ENCODE data around the gene ST6GALNAC5.

Gene ST6GALNAC5

DNA sequence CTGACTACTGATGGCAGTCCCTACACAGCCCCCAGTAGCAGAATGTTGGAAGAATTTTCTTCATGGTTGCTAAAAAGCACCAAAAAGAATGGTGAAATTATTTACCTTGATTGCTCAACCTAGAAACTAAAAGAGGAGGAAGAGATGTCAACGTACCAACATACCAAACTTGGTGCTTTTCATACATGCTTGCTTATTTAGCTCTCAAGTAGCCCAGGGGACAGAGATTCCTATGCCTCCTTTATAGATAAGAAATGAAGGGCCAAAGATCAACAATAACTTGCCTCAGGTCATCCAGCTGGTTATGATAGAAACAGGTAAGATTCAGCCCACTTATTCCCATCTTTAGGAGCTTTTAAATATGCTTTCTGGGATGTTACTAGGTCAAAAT is 181.3 kb downstream of the ST6GALNAC5 start:
- DNase-seq = no peak

DNA sequence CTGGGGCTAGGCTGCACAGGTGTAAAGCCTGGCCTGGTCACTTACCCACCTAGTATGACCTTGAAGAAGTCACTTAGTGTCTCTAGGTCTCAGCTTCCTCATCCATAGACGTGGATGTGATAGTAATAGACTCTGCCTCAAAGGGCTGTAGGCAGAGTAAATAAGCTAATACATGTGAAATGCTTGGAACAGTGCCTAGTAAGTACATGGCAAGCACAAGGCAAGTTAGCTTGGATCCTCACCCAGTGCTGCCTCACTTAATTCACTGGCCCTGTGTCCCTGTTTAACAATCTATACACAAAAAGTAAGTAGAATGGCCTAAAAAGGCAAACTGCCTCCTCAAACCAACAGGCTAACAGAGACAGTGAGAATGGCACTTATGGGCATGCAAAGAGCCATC is 184.1 kb downstream of the ST6GALNAC5 start:
- DNase-seq = no peak

DNA sequence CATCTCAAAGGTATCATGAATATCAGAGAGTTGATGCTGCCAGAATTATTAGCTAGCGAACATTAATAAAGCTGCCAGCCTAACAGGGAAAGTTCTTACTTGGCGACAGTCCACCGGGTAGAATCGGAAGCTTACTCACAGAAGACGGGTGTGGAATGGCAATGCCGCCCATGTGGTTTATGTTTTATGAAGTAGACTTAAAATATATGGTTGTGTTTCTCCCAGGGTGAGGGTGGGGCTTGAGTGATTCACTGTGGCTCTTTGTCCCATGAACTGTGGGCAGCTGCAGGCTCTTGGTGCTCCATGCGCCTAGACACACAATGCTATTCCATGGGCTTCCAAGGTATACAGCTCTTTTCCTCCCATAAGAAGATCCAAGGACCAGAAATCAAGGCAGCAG is 189.2 kb downstream of the ST6GALNAC5 start:
- no peak for DNase-seq

DNA sequence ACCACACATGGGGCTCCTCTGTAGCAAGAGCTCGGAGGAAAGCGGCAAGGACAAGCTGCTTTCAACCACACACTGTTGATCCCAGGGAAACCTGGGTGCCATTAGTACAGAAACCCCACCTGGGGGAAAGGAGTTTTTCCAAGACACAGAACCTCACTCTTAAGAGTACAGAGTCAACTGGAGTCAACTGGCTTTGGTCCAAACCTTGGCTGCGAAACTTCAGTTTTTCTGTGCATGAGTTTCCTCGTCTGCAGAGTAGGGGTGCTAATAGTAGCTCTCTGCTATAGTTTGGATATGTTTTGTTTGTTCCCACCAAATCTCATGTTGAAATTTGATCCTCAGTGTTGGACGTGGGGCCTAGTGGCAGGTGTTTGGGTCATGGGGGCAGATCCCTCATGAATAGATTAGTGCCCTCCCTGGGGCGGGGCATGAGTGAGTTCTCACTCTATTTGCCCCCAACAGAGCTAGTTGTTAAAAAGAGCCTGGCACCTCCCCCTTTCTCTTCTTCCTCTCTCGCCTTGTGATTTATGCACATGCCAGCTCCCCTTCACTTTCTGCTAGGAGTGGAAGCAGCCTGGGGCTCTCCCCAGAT is 190.8 kb downstream of the ST6GALNAC5 start:
- no peak for DNase-seq

DNA sequence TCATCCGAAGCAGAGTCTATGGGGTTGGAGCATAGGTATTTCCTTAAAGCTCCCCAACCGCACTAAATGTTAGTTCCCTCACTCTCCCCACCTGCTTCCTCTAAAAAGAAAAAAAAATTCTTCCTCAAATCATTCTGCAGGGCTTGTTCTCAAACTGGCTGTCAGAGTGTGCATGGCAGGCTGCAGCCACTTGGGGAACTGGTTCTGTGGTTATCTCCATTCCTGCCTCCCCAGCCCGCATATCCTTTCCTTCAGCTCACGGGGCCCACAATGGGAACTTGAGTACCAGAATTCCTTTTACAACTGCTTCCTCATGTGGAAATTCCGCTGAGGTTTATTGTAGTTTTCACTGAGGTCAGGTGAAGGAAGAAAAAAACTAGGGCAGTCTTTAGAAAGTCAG is 192.7 kb downstream of the ST6GALNAC5 start:
- peak; percentile 3 for DNase-seq

DNA sequence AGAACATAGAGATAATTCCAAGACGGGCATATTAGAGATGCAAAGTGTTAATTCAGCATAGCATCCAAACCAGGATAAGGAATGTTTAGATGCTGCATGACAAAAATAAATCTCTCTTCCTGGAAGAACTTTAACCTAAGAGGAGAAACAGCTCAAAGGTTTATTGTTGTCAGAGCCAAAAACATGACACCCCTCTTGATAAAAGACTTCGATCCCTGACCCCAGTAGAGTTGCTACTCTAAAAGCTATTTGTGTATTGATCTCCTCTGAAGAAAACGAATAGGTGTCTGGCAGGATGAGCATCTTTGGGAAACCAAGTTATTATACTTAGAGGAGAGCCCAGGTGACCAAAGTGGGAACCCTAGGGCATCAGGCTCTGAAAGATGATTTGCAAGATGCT is 193.9 kb downstream of the ST6GALNAC5 start:
- no peak for DNase-seq

DNA sequence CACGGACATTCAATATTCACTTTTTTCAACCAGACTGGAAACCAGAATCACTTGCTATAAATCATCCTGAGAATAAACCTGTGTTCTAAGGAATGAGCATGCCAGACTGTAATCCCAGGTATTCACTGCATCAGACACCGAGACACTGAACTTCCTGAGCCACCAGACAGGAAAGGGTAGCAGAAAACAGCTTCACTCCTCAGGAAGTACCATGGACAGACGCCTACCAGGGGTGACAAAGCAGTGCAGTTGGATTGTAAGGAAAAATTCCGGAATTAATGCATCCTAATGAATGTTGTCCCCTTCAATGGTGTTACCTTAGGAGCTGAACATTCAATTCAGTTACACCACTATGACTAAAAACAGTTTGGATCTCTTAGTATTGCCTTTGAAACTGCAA is 195.8 kb downstream of the ST6GALNAC5 start:
- peak; percentile 6 for DNase-seq

DNA sequence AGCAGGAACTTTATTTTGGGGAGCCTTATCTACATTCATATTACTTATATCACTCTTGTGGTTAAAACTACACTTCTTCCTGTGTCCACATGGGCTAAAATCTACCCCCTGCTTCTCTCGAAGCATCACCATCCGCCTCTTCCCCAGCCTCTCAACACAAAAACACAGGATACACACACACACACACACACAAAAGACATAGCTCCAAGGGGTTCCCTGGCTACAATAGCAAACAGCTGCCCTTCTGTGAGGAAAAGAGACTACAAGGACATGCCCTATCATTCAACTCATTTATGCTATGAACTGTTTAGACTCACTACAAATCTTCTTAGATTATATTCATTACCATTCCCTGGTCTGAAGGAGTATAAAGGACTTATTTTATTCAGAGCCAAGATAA is 197.0 kb downstream of the ST6GALNAC5 start:
- DNase-seq = no peak

DNA sequence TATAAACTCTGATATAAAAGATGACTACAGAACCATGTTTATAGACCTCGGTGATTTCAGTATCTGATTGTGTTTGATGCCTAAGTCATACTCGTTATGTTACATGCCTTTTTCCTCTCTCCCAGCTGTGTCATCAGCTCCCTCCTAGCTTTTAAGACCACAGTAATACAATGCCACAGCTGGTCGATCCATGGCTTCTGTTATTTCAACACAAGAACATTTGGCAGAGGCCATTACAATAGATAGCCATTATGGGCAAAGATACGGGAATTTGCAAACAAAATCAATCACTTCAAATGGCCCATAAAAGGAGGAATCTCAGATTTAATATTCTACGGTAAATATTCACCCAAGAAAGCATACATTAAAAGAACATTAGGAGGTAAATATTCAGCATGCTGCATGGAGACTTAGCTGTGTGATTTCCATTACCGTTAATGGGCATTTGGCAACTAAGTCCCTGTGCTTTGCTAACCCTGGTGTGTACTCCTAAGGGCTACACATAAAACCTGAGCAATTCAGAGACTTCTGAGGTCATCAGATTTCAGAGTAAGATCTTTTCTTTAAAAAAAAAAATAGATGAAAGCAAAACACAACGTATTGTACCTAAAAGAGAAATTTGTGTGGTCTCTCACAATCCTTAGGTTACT is 198.5 kb downstream of the ST6GALNAC5 start:
- DNase-seq = no peak

DNA sequence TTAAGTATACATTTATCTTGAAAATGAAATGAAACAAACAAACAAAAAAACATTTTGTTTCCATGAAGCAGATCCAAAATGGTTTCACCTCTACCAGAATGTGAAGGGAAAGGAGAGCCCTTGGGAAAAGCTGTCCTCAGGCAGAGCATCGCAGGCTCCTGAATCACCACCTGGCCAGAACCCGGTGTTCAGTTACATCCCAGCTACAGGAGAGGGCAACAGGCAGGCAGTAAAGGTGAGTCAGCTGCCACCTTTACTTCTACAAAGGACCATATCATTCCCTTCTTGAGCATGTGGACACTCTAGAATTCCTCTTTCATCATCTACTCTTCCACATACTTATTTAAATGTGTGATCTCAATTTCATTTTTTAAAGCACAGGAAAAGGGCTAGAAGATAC is 200.7 kb downstream of the ST6GALNAC5 start:
- no peak for DNase-seq

DNA sequence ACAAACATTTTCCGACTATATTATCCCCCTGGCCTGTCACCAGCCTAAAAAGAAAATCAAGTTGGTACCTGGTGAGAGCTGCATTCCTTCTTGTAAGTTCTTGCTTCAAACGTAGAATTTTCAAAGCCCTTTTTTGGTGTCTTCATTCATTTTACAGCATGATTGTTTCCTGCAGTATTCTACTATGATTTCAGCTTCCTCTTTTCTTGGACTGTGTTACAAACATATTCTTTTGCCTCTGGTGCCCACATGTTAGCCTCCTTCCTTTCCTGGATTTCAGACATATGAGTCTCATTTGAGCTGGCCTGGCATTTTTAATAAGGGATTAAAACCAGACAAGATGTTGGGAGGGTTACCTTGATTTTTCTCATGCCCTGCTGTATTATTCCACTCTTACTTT is 209.5 kb downstream of the ST6GALNAC5 start:
- DNase-seq = no peak

DNA sequence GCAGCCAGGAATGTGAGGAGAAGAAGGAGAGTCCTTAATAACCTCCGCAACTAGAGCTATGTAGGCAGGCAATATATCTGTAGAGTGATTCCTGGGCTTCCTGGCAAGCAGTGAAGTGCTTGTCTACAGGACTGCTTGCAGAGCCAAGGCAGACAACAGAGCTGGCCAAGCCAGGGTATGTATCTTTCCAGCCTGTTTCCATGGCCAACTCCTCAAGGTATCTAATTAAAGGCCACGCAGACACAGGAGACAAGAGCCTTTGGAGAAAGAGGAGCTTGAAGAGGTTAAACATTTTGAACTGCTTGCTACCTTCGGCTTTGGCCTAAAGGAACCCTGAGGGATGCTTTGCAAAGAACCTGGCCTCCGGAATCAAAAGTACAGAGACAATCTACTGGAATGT is 214.6 kb downstream of the ST6GALNAC5 start:
- no peak for DNase-seq

DNA sequence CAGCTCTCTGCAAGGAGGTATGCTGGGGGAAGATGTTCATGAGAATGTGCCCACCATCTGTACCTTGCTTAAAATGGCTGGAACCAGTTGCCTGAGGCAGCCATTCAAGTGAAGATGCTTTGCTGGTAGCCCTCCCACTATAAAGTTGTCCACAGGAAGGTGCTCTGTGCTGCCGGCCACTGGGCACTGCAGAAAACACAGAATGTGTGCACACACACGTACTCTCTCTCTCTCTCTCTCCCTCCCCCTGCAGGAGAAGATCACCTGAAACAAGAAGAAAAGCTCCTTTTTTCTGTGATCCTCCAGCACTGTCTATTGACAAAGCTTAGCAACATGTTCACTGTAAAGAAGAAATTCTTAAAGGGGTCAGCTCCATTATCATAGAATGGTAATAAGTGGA is 217.2 kb downstream of the ST6GALNAC5 start:
- no peak for DNase-seq

DNA sequence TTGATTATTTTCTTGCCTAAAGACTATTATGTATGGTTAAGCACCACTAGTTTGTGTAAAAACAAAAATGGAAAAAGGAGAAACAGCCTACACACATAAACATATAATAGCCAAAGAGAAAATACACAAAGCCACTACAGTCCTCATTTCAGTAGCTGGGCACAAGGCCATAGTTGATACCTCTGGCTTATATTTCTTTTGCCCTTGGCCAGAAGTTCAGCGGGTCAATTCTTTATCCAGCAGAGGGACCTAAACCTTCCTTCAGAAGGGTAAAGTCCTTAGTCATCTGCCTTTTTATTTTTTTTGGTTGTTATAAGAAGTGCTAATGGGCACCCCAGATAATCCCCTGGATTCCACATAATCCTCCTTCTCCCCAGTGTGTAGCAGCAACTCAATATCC is 217.8 kb downstream of the ST6GALNAC5 start:
- DNase-seq = no peak

DNA sequence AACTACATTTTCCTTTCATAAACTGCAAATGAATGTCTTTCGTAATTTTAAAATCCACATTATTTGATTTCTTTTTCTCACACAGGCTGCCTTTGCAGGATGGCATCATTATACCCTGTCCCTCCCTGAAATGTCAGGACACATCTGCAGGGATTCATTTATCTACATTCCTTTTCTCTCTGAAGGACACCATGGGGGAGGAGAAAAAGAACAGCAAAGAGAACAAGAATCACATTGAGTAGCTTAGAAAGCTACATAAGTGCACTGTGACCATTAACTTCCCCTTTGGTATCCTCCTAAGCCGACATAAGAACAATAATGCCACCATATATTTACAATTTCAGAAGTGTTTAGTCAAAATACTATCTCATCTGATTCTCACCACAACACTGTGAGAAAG is 222.5 kb downstream of the ST6GALNAC5 start:
- no peak for DNase-seq

DNA sequence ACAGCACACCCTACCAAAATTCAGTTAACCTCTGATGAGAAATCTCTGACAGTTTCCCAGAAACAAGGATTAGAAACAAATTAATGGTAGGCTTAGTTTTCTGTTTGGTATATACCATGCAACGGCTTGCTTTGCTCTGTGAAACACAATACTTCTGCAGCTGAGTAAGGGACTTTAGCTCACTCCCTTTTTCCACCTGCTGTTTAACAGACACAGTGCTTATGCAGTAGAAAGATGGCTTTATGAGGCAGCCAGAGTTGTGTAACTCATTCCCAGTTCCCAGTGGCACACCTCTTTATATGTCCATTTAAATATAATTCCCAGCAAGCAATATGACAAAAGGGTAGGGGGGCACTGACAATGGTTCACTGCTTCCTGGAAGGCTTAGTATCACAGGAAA is 228.0 kb downstream of the ST6GALNAC5 start:
- no peak for DNase-seq

DNA sequence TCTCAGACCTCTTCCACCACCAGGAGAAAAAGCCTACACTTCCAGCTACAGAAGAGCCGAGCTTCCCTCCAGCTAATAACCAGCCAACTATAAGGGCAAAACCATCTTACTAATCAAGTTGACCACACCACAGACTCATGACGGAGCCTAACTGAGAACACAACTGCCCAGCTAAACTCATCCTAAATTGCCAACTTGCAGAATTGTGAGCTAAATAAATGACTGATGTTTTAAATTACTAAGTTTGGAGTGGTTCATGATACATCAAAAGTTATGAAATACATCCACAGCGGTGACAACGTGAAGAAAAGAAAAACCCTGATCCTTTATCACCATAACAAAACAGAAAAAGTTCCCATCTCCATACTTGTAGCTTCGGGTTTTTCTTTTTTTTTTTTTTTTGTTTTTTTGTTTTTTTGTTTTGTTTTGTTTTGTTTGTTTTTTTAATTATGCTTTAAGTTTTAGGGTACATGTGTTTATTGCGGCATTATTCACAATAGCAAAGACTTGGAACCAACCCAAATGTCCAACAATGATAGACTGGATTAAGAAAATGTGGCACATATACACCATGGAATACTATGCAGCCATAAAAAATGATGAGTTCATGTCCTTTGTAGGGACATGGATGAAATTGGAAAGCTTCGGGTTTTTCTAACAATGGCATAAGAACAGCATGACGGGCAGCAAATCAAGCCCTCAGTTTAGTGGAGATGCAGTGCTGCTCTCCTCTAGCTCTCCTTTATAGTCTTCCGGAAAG is 229.4 kb downstream of the ST6GALNAC5 start:
- no peak for DNase-seq

DNA sequence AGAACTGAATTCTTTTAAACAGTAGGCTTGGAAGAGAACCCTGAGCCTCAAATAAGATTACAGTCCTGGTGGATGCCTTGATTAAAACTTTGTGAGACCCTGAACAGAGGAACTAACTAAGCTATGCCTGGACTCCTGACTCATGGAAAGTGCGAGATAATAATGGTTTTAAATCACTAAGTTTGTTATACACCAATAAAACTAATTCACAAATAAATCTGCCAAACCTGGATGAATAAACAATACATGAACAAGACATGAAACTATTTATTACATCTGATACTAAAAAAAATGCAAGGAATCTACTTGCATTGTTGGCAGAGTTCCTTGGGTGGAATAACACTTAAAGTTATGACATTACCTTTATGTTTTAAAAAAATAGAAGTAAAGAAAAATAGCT is 233.6 kb downstream of the ST6GALNAC5 start:
- peak; percentile 50 for DNase-seq

DNA sequence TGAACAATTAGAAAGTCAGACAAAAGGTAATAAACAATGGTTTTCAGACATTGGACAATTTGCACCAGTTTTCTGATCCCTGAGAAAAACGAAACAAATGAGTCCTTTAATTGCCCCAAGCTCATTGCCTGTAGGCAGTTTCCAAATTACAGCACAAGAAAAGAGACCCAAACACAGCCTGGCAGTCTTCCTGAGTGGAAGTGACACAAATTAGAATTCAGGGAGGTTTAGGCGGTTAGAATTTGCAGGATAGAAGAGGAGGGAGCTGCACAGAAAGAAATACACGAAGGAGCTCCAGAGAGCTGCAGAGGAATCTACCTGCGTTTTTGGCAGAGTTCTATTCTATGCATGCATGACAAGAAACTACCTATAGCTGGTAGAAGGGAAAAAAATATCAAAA is 236.2 kb downstream of the ST6GALNAC5 start:
- DNase-seq = no peak

DNA sequence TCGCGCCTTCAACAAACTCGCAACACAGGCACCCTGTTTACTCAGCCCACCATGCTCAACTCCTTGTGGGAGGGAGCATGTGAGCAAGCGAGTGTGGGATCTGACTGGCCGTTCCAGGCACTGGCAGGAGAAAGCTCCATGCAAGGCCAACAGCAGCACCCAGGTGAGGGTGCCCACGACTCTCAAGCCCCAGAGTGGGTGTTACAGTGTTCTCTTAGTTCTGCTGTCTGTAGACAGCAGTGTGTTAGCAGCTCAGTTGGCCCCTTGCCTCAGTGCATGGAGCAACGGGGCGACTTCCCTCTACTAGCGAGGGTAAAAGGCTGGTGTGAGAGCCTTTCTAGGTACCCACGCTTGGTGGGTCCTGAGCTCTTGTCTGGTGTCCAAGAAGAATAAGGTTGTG is 237.4 kb downstream of the ST6GALNAC5 start:
- no peak for DNase-seq
